Lower leg skin (tissue), 3 donors: ENCODE results near the gene LIPC.

Experiments
- CTCF ChIP-seq, 3 donors: fragments of 450-650 bp; IDR thresholded peaks; one replicate each; pipeline ENCODE4 v1.5.1; 2016; ENCODE audit warnings: antibody characterized with exemption in 3 of 3, mild to moderate bottlenecking in 3 of 3, moderate library complexity in 2 of 3
- POLR2A ChIP-seq, 2 donors: fragments of 450-650 bp; IDR thresholded peaks; one replicate each; pipeline ENCODE4 v1.6.1; 2016 to 2017; ENCODE audit warnings: antibody characterized with exemption in 2 of 2, mild to moderate bottlenecking in 1 of 2, moderate library complexity in 1 of 2

DNA sequence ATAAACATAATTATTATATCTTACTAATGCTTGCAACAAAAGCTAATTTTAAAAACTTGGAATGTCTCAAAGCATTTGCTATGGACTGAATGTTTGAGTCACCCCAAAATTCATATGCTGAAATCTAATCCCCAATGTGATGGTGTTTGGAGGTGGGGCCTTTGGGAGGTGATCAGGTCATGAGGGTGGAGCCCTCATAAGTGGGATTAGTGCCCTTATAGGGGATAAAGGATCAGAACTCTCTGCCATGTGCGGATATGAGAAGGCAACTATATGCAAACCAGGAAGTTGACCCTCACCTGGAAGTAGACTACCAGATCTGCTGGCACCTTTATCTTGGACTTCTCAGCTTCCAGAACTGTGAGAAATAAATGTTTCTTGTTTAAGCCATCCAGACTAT, 137.7 kb downstream of the LIPC start:
- TF ChIP-seq CTCF (IDR thresholded peaks at IDR 0.05) (no peak), POLR2A (IDR thresholded peaks at IDR 0.05) (no peak)
